GM19397 (cell line): Measurements from ENCODE around the gene PPP1R1A.

Experiments used
- ATAC-seq: cut with Tn5 transposase; IDR thresholded peaks from one replicate; pipeline ENCODE4 v1.9.1; 2021; ENCODE audit warnings: mild to moderate bottlenecking, moderate library complexity; ENCODE audit not compliant: unreplicated experiment

PPP1R1A gene

DNA sequence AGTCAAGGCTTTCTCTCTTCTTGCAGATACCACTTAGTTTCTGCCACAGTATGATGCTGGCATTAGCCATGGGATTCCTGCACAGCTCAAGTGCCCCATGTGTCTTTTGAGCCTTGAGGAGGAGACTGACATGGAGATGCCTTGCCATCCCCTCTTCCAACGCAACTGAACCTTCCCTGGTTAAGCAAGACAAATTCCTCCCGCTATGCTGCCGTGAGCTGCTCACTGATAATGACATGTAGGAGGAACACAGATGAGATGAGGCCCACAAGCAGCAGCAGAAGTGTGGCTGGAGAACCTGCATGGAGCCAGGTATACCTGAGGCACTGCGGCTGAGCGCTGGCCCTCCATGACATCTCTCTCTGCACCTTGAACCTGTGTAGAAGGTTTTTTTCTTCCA lies 15.4 kb upstream of the PPP1R1A start:
- no peak for ATAC-seq

GRCh38 chr12:54603173-54603814 lies 14.8 kb upstream of the PPP1R1A start:
- peak; percentile 81 for ATAC-seq

GRCh38 chr12:54602661-54603060 lies 14.2 kb upstream of the PPP1R1A start:
- no peak for ATAC-seq

DNA sequence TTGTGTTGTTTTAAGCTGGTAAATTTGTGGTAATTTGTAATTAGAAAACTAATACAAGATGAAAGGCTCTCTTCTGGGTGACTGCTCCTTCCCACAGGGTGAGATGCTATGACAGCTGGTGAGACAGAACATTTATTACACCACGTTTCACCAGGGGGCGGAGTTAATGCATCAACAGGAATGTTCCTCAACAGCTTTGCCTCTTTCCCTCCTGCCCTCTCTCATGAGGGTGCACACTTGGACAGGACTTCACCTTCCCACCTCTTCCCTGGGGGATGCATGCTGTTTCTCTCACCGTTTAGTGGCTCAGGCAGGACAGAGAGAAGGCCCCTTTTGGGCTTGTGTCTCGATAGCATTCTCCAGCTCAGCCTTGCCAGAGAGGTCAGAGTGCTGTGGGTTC lies 13.4 kb upstream of the PPP1R1A start:
- no peak for ATAC-seq

GRCh38 chr12:54598970-54599369 lies 10.5 kb upstream of the PPP1R1A start:
- ATAC-seq: no peak

DNA sequence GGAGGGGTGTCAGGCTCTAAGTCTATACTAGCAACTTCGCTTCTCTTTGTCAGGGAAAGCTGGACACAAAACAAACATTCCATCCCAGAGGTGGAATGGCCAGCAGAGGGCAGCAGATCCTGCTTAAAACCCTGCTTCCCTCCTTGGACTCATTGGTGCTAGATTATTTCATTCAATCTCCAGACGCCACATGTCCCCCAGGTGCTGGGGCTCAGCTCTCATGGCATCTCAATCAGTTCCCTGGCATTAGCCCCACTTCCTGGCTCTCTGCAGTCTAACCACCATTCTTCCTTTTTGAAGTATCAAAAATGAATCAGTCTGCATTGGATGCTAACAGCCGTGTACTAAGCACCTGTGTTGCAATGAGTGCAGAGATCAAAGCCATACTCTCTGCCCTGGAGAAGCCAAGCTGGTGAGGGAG lies 8.1 kb upstream of the PPP1R1A start:
- ATAC-seq: no peak

GRCh38 chr12:54595471-54595870 lies 7.0 kb upstream of the PPP1R1A start:
- ATAC-seq: no peak

DNA sequence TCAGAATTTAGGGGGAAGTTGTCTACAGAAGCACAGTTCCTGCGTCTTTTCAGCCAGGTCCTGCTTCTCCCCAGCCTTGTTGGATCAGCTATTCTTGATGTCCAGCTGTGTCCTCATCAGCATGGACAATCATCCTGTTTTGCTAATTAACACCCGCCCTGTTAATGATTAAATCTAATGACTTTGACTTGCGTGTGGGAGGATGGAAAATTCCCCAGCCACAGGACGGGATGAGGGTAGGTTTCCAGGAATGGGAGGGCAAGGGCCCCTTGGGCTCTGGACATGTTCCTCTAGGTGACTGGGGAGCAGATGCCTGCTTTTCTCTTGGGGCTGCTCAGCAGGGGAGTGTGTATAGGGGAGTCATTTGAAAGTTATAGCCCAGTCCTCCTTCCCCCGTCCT lies 5.3 kb upstream of the PPP1R1A start:
- no peak for ATAC-seq

GRCh38 chr12:54593135-54593534 lies 4.7 kb upstream of the PPP1R1A start:
- no peak for ATAC-seq

GRCh38 chr12:54592316-54592715 lies 3.9 kb upstream of the PPP1R1A start:
- ATAC-seq: no peak

DNA sequence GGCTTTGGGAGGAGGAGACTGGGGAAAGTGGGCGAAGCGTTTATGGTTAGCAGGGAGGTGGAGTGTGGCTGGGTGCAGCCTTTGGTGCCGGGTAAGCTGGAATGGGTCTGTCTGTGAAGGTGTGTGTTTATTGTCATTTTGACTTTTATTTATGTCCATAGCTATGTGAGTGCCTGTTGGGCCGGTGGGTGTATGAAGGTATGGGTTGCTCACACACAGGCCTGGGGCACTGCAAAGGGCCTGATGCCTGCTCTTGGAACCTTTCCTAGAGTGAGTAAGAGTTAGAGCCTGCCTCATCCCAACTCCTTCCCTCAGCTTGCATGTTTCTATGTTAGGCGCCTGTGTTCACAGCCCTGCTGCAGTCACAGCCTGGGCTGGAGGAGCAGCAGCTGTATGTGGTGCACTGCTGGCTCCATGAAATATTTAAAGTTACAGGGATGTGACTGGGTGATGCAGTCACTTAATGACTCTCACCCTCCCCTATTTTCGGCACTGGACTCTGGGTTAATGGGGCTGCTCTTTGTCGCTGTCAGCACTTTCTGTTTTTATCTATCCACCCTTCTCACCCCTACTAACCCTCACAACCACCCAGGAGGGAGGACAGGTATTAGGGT lies 2.6 kb upstream of the PPP1R1A start:
- no peak for ATAC-seq

GRCh38 chr12:54589964-54590363 lies 1.5 kb upstream of the PPP1R1A start:
- no peak for ATAC-seq

DNA sequence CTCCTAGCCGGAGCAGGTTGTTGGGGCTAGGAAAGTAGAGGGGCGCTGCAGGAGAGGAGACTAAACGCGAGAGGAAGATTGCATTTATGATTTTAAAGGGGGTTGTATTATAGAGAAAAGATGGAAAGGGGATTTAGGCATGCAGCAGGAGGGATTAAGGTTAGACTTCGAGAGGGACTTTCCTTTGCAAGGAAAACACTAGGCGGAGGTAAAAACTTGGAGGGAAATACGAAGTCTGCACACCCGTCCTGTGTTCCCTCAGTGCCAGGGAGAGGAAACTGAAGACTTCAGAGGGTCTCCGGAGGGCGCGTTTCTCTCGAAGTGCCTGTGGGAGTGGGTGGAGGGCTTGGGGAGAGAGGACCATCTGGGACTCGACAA lies 420 bp upstream of the PPP1R1A start:
- no peak for ATAC-seq

GRCh38 chr12:54587315-54587873 lies 1.1 kb downstream of the PPP1R1A start:
- ATAC-seq: no peak

DNA sequence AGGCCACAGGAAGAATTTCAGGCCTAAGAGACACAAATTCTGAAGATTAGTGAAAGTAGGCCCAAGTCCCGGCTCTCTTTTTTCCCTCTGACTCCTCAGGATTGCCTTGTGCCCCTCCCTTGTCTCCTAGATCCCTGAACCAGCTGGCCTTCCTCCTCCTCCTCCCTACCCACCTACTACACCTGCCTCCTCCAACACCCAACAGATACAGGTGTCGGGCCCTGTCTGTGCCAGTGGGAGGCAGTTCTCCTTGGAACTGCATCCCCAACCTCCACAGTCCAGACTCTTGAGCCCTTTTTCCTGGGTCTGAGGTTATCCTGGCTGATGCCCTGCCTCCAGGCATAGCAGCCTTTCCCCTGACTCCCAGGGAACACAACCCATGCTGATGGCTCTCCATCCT lies 1.8 kb downstream of the PPP1R1A start:
- ATAC-seq: no peak

- no peak for ATAC-seq
Measured at GRCh38 chr12:54585243-54585642, 3.2 kb downstream of the PPP1R1A start.

- no peak for ATAC-seq
Measured at GRCh38 chr12:54584128-54584527, 4.3 kb downstream of the PPP1R1A start.

GRCh38 chr12:54583726-54584125 lies 4.7 kb downstream of the PPP1R1A start:
- no peak for ATAC-seq

GRCh38 chr12:54581412-54581811 lies 7.0 kb downstream of the PPP1R1A start:
- no peak for ATAC-seq

DNA sequence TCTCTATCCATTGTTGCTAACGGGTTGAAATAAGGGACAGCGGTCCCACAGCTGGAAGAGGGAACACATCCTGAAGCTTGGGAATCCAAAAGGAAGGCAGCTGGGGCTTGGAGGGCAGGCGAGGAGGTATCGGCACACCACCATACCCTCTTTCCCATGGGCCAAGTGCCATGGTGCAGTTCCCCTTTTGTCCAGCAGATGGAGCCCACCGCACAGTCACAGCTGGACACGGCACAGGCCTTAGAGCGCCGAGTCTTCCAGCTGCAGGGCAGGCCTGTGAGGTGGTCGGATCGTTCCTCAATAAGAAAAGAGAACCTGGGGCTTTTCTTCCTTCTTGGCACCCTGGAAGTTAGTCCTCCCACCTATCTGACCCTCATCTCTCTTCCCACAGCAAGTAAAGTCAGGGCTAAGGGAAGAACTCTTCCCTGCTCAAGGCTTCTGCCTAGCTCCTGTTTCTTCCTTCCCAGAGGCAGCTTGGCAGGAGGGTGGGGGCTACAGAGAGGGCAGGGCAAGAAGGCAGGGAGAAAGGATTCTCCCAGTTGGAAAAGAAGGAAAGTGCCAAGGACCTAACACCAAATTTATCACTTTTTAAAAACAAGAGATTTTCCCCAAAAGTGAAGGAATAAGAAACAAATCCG lies 8.6 kb downstream of the PPP1R1A start:
- peak; percentile 97 for ATAC-seq

DNA sequence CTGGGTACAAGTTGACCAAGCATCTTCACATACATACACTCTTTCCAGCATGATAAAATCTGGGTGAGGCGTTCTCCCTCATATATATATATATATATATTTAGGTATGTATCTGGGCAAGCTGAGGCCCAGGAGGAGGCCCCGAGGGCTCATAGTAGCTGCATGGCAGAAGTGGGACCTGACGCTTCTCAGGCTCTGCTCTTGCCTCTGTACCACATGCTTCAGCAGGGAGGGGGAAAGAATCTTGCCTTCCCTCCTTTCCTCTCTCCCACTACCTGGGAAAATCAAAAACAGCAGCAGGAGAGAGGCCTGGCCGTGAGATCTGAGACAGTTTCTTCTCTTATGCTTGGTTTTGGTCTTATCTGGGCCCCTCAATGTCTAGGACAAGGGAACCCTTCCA lies 9.2 kb downstream of the PPP1R1A start:
- ATAC-seq: no peak

GRCh38 chr12:54578778-54579177 lies 9.7 kb downstream of the PPP1R1A start:
- no peak for ATAC-seq
